Neural cell (in vitro differentiated cells): ENCODE data around the gene TBX15.

Experiments used
- CTCF ChIP-seq: fragments of 450-650 bp; IDR thresholded peaks from 2 replicates; pipeline ENCODE4 v1.5.1; 2014; ENCODE audit warnings: antibody characterized with exemption, mild to moderate bottlenecking, moderate library complexity; ENCODE audit not compliant: poor library complexity, severe bottlenecking
- EP300 ChIP-seq: fragments of 450-650 bp; conservative IDR thresholded peaks from 2 replicates; pipeline ENCODE4 v1.6.1; 2014; ENCODE audit warnings: antibody characterized with exemption, mild to moderate bottlenecking, moderate library complexity; ENCODE audit not compliant: poor library complexity, severe bottlenecking
- POLR2AphosphoS5 ChIP-seq: IDR thresholded peaks from 2 replicates; pipeline ENCODE4 v1.6.1; 2012

GRCh38 chr1:118951270-118951936 lies 36.7 kb downstream of the TBX15 start:
- no peak for TF ChIP-seq POLR2AphosphoS5
- no peak for TF ChIP-seq CTCF
- no peak for TF ChIP-seq EP300
